ENCODE results near the gene UBE2C. TPM values are rescaled to one million over a fixed set of nuclear protein-coding genes. Genes with fewer than 3 reads are reported as not detected.

The UBE2C gene
- total RNA-seq, 1 experiment from 2014 or later = 205 TPM

DNA sequence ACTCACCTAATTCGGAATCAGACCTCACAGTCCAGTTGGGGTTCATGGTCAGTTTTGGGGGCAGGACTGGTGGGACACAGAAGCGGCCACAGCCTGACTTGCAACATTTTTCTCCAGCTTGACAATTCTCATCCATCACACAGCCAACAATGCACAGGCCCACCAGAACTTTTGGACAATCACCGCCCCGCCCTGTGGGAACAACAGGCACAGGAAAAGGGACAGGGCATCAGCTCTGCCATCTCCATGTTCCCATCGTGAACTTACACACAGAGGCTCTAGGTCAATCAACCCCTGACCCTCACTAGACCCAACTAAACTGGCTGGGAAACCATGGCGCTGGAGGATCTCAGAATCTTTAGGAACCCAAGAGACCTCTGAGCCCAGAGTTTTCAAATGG is 37.0 kb upstream of the UBE2C start:
- H3K79me2 ChIP-seq (ENCODE audit: insufficient read depth, low read length) = no peaks in the 10 kb centered on the region
- H3K9me2 ChIP-seq (ENCODE audit: insufficient read depth) = no peaks in the 10 kb centered on the region
- ChIA-PET CTCF (no interaction called here), POLR2A (no interaction called here), RAD21 (ENCODE audit: low non-redundant PET in 1 of 2, low total read pairs in 2 of 2, uncharacterized antibody in 2 of 2, unreplicated experiment in 2 of 2) (no interaction called here)
- intact Hi-C loops (cut with micrococcal nuclease) = loop anchor here (10.0 kb wide), 1 partner anchor 731 kb away; no protein-coding TSS in a partner anchor
- TF ChIP-seq EZH2phosphoT487 (IDR thresholded peaks at IDR 0.05; ENCODE audit: borderline replicate concordance) = no peak
- no peak overlapping the region for H3K27ac ChIP-seq (ENCODE audit: low read depth, low read length)
- ATAC-seq (no peak), DNase-seq (ENCODE audit: low read depth, low spot score) (no peak)
- no peak overlapping the region for H3K9ac ChIP-seq (ENCODE audit: low read length)
- H3K9me3 ChIP-seq (ENCODE audit: control insufficient read depth in 1 of 2, insufficient read depth in 1 of 2, low read depth in 1 of 2, low read length in 2 of 2) = no peaks in the 10 kb centered on the region
- H3K4me3 ChIP-seq (replicated peaks in 1 of 2; ENCODE audit: low read depth in 1 of 2, low read length in 2 of 2) = no peak overlapping the region
- H4K20me1 ChIP-seq (ENCODE audit: insufficient read depth) = no peaks in the 10 kb centered on the region
- H2AFZ ChIP-seq (ENCODE audit: low read depth, low read length, poor library complexity, severe bottlenecking) = no peak overlapping the region
- BruUV-seq (replicated peaks) = no TSS peak
- peaks cover 24 to 50% of the 10 kb centered on the region in 2 experiments for H3K4me1 ChIP-seq (ENCODE audit: control insufficient read depth in 1 of 2, insufficient read depth in 2 of 2, low read length in 2 of 2)
- no peak overlapping the region for H3K4me2 ChIP-seq (ENCODE audit: low read length)
- H3K36me3 ChIP-seq (ENCODE audit: control insufficient read depth in 1 of 2, insufficient read depth in 2 of 2, low read length in 2 of 2) = no peaks in the 10 kb centered on the region
- no peaks in the 10 kb centered on the region; the same call in 1 of the 2 replicates for H3K27me3 ChIP-seq (ENCODE audit: insufficient read depth, low read length)

DNA sequence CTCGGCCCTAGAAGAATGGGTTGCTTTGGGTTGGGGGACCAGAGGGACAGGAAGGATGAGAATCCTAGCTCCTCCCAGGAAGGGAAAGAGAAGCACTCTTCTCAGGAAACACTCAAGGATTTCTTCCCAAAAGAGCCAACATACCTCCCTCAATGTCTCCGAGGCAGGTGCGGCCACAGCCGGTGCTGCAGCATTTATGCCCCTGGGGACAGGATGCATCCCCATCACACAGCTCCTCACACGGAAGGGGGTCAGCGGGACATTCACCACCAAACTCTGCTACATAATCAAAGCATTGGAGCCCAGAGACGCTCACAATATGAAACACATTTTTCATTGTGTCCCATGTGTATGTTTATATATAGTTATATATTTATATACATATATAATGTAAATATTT is 35.5 kb upstream of the UBE2C start:
- POLR2A ChIA-PET = no interaction called here
- CTCF ChIA-PET = no interaction called here
- H3K36me3 ChIP-seq (ENCODE audit: control insufficient read depth in 1 of 2, insufficient read depth in 2 of 2, low read length in 2 of 2) = no peaks in the 10 kb centered on the region

More for the DNA sequence above, 35.5 kb upstream of the UBE2C start:
- H3K4me3 ChIP-seq (replicated peaks in 1 of 2; ENCODE audit: low read depth in 1 of 2, low read length in 2 of 2) = no peak overlapping the region
- intact Hi-C loops (cut with micrococcal nuclease) = loop anchor here (10.0 kb wide), 1 partner anchor 732 kb away; no protein-coding TSS in a partner anchor
- no peak for DNase-seq (ENCODE audit: low read depth, low spot score)
- H3K4me1 ChIP-seq (ENCODE audit: control insufficient read depth in 1 of 2, insufficient read depth in 2 of 2, low read length in 2 of 2) = peaks cover 37 to 59% of the 10 kb centered on the region in 2 experiments
- no peaks in the 10 kb centered on the region for H3K79me2 ChIP-seq (ENCODE audit: insufficient read depth, low read length)
- no peak overlapping the region for H3K4me2 ChIP-seq (ENCODE audit: low read length)
- H3K9me3 ChIP-seq (ENCODE audit: control insufficient read depth in 1 of 2, insufficient read depth in 1 of 2, low read depth in 1 of 2, low read length in 2 of 2) = no peaks in the 10 kb centered on the region
- RAD21 ChIA-PET (ENCODE audit: low non-redundant PET in 1 of 2, low total read pairs in 2 of 2, uncharacterized antibody in 2 of 2, unreplicated experiment in 2 of 2) = no interaction called here
- TF ChIP-seq FOSL1 (IDR thresholded peaks at IDR 0.05; ENCODE audit: low read depth) (no peak), CEBPB (IDR thresholded peaks at IDR 0.05; ENCODE audit: low read depth) (no peak), SP1 (IDR thresholded peaks at IDR 0.05; ENCODE audit: low read depth) (no peak), EZH2 (IDR thresholded peaks at IDR 0.05) (no peak), POLR2AphosphoS5 (IDR thresholded peaks at IDR 0.05; ENCODE audit: low read depth, low read length) (no peak), EGR1 (IDR thresholded peaks at IDR 0.05; ENCODE audit: low read depth) (no peak), JUND (IDR thresholded peaks at IDR 0.05) (no peak), RAD21 (IDR thresholded peaks at IDR 0.05; ENCODE audit: low read depth) (no peak), SIN3A (IDR thresholded peaks at IDR 0.05; ENCODE audit: low read depth) (no peak)
- TF ChIP-seq, protein P1, sequence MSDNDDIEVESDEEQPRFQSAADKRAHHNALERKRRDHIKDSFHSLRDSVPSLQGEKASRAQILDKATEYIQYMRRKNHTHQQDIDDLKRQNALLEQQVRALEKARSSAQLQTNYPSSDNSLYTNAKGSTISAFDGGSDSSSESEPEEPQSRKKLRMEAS (IDR thresholded peaks at IDR 0.05) = no peak
- TF ChIP-seq, protein P2, sequence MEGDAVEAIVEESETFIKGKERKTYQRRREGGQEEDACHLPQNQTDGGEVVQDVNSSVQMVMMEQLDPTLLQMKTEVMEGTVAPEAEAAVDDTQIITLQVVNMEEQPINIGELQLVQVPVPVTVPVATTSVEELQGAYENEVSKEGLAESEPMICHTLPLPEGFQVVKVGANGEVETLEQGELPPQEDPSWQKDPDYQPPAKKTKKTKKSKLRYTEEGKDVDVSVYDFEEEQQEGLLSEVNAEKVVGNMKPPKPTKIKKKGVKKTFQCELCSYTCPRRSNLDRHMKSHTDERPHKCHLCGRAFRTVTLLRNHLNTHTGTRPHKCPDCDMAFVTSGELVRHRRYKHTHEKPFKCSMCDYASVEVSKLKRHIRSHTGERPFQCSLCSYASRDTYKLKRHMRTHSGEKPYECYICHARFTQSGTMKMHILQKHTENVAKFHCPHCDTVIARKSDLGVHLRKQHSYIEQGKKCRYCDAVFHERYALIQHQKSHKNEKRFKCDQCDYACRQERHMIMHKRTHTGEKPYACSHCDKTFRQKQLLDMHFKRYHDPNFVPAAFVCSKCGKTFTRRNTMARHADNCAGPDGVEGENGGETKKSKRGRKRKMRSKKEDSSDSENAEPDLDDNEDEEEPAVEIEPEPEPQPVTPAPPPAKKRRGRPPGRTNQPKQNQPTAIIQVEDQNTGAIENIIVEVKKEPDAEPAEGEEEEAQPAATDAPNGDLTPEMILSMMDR (IDR thresholded peaks at IDR 0.05 in 2 of 3, conservative IDR thresholded peaks at IDR 0.05 in 1 of 3; ENCODE audit: borderline replicate concordance in 1 of 3, insufficient read depth in 1 of 3, low read depth in 2 of 3, low read length in 2 of 3) = no peak
- TF ChIP-seq, protein P3, sequence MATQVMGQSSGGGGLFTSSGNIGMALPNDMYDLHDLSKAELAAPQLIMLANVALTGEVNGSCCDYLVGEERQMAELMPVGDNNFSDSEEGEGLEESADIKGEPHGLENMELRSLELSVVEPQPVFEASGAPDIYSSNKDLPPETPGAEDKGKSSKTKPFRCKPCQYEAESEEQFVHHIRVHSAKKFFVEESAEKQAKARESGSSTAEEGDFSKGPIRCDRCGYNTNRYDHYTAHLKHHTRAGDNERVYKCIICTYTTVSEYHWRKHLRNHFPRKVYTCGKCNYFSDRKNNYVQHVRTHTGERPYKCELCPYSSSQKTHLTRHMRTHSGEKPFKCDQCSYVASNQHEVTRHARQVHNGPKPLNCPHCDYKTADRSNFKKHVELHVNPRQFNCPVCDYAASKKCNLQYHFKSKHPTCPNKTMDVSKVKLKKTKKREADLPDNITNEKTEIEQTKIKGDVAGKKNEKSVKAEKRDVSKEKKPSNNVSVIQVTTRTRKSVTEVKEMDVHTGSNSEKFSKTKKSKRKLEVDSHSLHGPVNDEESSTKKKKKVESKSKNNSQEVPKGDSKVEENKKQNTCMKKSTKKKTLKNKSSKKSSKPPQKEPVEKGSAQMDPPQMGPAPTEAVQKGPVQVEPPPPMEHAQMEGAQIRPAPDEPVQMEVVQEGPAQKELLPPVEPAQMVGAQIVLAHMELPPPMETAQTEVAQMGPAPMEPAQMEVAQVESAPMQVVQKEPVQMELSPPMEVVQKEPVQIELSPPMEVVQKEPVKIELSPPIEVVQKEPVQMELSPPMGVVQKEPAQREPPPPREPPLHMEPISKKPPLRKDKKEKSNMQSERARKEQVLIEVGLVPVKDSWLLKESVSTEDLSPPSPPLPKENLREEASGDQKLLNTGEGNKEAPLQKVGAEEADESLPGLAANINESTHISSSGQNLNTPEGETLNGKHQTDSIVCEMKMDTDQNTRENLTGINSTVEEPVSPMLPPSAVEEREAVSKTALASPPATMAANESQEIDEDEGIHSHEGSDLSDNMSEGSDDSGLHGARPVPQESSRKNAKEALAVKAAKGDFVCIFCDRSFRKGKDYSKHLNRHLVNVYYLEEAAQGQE (IDR thresholded peaks at IDR 0.05; ENCODE audit: low read depth) = no peak
- TF ChIP-seq, protein P4, sequence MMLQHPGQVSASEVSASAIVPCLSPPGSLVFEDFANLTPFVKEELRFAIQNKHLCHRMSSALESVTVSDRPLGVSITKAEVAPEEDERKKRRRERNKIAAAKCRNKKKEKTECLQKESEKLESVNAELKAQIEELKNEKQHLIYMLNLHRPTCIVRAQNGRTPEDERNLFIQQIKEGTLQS (IDR thresholded peaks at IDR 0.05) = no peak
- no peak overlapping the region for H2AFZ ChIP-seq (ENCODE audit: low read depth, low read length, poor library complexity, severe bottlenecking)
- no peaks in the 10 kb centered on the region for H4K20me1 ChIP-seq (ENCODE audit: insufficient read depth)
- H3K27me3 ChIP-seq (ENCODE audit: insufficient read depth, low read length) = no peaks in the 10 kb centered on the region; the same call in 1 of the 2 replicates
- H3K27ac ChIP-seq (ENCODE audit: low read depth, low read length) = no peak overlapping the region
- BruUV-seq (replicated peaks) = no TSS peak
- no peaks in the 10 kb centered on the region for H3K9me2 ChIP-seq (ENCODE audit: insufficient read depth)
- no peak for ATAC-seq
- no peak overlapping the region for H3K9ac ChIP-seq (ENCODE audit: low read length)

Measured in HCT116 (cell line).